NOMO-1 treated with DMSO at 0.1 percent for 48 hours (cell line): ENCODE results near the gene CLCN7.
A peak's percentile ranks its signal among the peaks of the same experiment; 100 is the strongest.

Experiments used
- DNase-seq: peaks from one replicate; lab custom pipeline; 2025; ENCODE audit not compliant: unreplicated experiment; lab: John Stamatoyannopoulos, UW

The CLCN7 gene

DNA sequence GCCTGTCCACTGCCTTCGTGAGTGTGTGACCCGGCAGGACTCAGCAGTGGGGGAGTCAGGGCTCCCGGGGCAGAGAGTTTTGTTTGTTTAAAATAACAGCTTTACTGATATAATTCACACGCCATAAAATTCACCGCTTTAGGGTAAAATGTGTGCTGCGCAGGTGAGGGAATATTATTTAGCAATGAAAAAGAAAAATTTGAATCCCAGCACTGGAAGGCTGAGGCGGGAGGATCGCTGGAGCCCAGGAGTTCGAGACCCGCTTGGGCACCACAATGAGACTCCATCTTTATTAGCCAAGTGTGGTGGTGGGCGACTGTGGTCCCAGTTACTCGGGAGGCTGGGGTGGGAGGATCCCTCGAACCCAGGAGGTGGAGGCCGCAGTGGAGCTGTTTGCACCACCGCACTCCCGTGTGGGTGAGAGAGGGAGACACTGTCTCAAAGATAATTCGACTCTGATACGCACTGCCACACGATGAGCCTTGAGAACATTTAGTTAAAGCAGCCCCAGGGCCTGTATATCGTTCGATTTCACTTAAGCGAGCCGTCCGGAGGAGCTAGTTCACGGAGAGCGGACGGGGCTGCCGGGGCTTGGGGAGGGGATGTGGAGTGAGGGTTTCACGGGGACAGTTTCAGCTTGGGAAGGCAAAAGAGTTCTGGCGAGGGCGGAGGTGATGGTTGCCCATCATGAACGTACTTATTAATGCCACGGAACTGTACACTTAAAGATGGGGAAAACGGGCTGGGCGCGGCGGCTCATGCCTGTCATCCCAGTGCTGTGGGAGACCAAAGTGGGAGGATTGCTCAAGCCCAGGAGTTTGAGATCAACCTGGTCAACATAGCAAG is 28.5 kb upstream of the CLCN7 start:
- DNase-seq: no peak

- DNase-seq: no peak
These were observed 27.5 kb upstream of the CLCN7 start for GRCh38 chr16:1502092-1503004.

DNA sequence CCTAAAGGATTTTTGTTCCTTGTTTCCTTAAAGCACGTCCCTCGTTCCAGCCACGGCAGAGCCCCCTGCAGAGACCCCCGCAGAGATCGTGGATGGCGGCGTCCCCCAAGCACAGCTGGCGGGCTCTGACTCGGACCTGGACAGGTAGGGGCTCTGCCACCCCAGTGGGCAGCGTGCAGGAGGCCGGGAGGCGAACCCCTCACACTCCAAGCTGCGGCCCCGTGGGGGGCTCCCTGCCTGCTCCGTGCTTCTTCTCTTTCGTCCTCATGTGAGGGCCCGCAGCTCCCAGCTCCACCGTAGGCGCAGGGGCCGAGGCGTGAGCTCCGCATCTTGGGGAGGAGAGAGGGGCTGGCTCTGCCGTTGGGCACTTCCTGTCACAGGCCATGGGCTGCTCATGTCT is 26.8 kb upstream of the CLCN7 start:
- no peak for DNase-seq

GRCh38 chr16:1500465-1501150 is 25.8 kb upstream of the CLCN7 start:
- no peak for DNase-seq

DNA sequence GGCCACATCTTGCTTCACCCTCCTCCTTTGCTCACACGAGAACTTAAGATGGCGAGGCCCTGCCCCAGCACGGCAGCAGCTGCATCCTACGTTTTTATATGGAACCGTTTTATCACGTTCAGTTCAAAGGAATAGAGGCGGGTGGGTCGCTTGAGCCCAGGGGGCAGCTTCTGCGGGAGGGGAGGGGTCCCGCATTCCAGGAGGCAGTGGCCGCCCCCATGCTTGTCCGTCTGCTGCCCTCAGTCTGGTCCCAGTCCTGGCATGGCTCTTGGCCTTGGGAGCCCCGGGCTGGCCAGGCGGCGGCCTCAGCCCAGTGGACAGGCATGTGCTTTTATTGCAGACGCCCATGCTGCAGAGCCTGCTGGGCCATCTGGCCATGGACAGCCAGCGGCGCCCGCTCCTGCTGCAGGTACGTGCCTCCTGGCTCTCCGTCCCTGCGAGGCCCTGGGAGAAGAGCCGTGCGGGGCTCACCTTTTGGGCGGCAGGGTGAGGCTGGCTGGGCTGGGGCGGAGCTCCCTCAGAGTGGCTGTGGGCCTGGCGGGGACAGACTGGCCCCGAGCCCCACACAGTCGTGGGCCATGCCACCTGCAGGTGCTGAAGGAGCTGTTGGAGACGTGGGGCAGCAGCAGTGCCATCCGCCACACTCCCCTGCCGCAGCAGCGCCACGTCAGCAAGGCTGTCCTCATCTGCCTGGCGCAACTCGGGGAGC is 25.1 kb upstream of the CLCN7 start:
- no peak for DNase-seq

- no peak for DNase-seq
These were observed 24.3 kb upstream of the CLCN7 start for GRCh38 chr16:1498899-1499676.

GRCh38 chr16:1497014-1497598 is 22.3 kb upstream of the CLCN7 start:
- no peak for DNase-seq

DNA sequence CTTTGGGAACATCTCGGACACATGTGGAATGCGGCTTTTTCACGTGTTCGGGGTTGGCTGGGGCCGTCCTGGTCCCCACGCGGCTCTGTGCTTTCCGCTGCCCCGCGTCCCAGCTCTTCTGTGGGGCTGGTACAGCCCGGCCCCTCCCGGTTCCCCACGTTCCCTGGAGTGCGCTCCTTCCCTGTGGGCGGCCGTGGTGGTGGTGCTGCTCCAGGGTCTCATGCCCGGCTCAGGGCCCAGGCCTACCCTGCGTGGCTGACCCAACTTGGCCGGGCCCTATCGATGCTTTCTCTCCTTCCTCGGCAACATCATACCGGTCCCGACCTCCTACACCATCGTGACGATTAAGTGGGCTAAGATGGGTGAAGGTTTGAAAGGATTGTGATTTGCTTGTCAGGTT is 21.6 kb upstream of the CLCN7 start:
- no peak for DNase-seq

GRCh38 chr16:1495889-1496262 is 21.0 kb upstream of the CLCN7 start:
- no peak for DNase-seq

GRCh38 chr16:1495211-1495888 is 20.5 kb upstream of the CLCN7 start:
- DNase-seq: no peak

GRCh38 chr16:1494711-1495110 is 19.9 kb upstream of the CLCN7 start:
- no peak for DNase-seq

DNA sequence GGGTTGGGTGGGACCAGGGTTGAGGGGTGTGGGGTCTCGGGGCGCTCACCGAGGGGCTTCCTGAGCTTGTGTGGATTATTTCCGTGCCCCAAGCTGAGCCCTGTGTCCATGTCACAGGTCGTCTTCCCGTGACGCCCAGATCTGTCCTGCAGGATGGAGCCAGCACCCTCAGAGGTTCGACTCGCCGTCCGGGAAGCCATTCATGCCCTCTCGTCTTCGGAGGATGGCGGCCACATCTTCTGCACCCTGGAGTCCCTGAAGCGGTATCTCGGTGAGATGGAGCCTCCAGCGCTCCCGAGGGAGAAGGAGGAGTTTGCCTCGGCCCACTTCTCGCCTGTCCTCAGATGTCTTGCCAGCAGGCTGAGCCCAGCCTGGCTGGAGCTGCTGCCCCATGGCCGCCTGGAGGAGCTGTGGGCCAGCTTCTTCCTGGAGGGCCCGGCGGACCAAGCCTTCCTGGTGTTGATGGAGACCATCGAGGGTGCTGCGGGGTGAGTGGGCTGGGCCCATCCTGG is 19.4 kb upstream of the CLCN7 start:
- no peak for DNase-seq

GRCh38 chr16:1493746-1494094 is 18.9 kb upstream of the CLCN7 start:
- DNase-seq: no peak

- DNase-seq: peak; percentile 71
These were observed 18.3 kb upstream of the CLCN7 start, which contains the start of gene TELO2 for GRCh38 chr16:1492923-1493745. TELO2 (plus strand) TSS chr16:1493360; CDS start chr16:1494282, 922 bp downstream.

DNA sequence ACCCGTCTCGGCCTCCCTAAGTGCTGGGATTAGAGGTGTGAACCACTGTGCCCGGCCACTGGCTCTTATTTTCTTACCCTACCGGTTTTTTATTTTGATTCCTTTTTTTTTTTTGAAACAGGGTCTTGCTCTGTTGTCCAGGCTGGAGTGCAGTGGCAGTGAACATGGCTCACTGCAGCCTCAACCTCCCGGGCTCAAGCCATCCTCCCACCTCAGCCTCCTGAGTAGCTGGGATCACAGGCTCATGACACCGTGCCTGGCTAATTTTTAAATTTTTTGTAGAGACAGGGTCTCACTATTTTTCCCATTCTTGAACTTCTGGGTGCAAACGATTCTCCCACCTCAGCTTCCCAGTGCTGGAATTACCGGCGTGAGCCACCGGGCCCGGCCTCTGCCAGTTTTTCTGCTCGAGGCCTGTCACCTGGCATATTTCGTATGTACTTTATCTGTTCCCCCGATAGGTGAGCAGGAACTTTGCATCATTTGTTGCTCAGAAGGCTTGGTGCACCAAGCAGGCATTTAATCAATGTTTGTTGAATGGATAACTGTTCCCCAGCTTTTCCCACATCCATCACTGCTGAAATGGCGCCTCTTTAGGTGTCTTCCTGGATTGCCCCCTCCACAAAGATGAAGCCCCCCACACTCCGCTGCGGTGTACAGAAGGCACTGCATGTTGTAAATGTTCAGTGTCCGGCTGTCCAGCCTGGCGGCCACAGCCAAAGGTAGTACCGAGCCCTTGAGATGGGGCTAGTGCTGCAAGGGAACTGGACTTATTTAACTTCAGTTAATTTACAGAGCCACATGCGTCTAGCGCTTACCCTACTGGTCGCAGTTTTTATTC is 17.5 kb upstream of the CLCN7 start:
- no peak for DNase-seq

- DNase-seq: no peak
These were observed 16.5 kb upstream of the CLCN7 start for GRCh38 chr16:1491327-1491726.

DNA sequence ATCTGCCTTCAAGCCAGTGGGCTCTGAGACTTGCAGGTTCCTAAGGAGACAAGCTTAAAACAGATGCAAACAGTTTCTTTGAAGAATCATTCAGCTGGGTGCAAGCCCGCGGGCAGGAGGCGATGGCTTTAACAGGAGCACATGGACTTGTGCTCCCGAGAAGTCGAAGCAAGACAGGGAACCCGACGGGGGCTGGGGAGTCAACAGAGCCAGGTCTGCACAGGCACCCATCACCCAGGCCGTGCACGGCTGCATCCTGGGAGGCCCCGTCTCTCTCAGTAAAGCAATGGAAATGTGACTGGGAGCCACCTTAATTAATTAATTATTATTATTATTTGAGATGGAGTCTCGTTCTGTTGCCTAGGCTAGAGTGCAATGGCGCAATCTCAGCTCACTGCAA is 14.2 kb upstream of the CLCN7 start:
- no peak for DNase-seq
